ENCODE measurements around the gene UGP2. TPM values are rescaled to one million over a fixed set of nuclear protein-coding genes. Genes with fewer than 3 reads are reported as not detected.

UGP2 gene
- total and polyA plus RNA-seq, 2 donors (not counting 3 experiments of a cell fraction or from before 2014, with no cell fraction given): 14.2 to 57.7 TPM

GRCh38 chr2:63875131-63875527 lies 33.4 kb downstream of the UGP2 start:
- POLR2A ChIA-PET: interaction anchor here (0.7 kb wide), 1 partner anchor 248 kb away, joined by 3 read pairs; no protein-coding TSS in a partner anchor
- no peaks in the 10 kb centered on the region for H3K9me1 ChIP-seq (replicated peaks; ENCODE audit: control insufficient read depth, extremely low read depth, insufficient read depth, low read length)
- TF ChIP-seq JUN (IDR thresholded peaks at IDR 0.05; ENCODE audit: borderline replicate concordance, insufficient read depth, insufficient read length, low read depth) (no peak), FOS (IDR thresholded peaks at IDR 0.05; ENCODE audit: borderline replicate concordance, insufficient read depth, low read length) (no peak), EZH2 (IDR thresholded peaks at IDR 0.05; ENCODE audit: borderline replicate concordance, low read depth, low read length, severe bottlenecking) (no peak), CTCF (IDR thresholded peaks at IDR 0.05; ENCODE audit: extremely low read depth in 1 of 2, insufficient read depth in 1 of 2, low read depth in 1 of 2, low read length in 2 of 2) (no peak), GATA2 (IDR thresholded peaks at IDR 0.05; ENCODE audit: insufficient read depth, insufficient read length, low read depth, low read length) (no peak), MAX (IDR thresholded peaks at IDR 0.05; ENCODE audit: insufficient read depth, insufficient read length) (no peak), POLR2AphosphoS5 (IDR thresholded peaks at IDR 0.05; ENCODE audit: insufficient read depth, low read depth, low read length) (no peak), POLR2A (IDR thresholded peaks at IDR 0.05; ENCODE audit: low read depth, low read length) (no peak), MYC (IDR thresholded peaks at IDR 0.05; ENCODE audit: low read depth, low read length) (no peak)
- peaks cover 5% of the 10 kb centered on the region for H3K79me2 ChIP-seq (ENCODE audit: control insufficient read depth, insufficient read depth, low read length)
- no peak overlapping the region for H2AFZ ChIP-seq (ENCODE audit: low read depth, low read length)
- DNase-seq (ENCODE audit: low read depth, low spot score) (no peak), FAIRE-seq (no peak)
- intact Hi-C loops (cut with micrococcal nuclease): no loop called here
- no peaks in the 10 kb centered on the region for H3K9me3 ChIP-seq (replicated peaks; ENCODE audit: control insufficient read depth, insufficient read depth, low read length)
- no peak overlapping the region for H3K4me2 ChIP-seq (ENCODE audit: insufficient read depth, low read length)
- H3K36me3 ChIP-seq (ENCODE audit: control insufficient read depth in 2 of 2, extremely low read depth in 1 of 2, insufficient read depth in 2 of 2, low read length in 2 of 2): no peaks in the 10 kb centered on the region
- H3K4me1 ChIP-seq (ENCODE audit: control insufficient read depth, extremely low read depth, insufficient read depth, low read length): no peaks in the 10 kb centered on the region
- CTCF ChIA-PET: interaction anchor here (1.1 to 2.4 kb wide), 3 partner anchors 14 to 20 kb away, joined by 4 to 6 read pairs (median 5); no protein-coding TSS in a partner anchor
- no peak overlapping the region for H3K4me3 ChIP-seq (replicated peaks in 1 of 3; ENCODE audit: insufficient read depth in 1 of 3, low read depth in 1 of 3, low read length in 3 of 3)
- no peaks in the 10 kb centered on the region for H3K27me3 ChIP-seq (ENCODE audit: control insufficient read depth in 2 of 2, insufficient read depth in 2 of 2, low read length in 2 of 2)
- no peaks in the 10 kb centered on the region for H4K20me1 ChIP-seq (replicated peaks; ENCODE audit: control insufficient read depth, extremely low read depth, insufficient read depth, low read length)
- no peak overlapping the region for H3K9ac ChIP-seq (replicated peaks; ENCODE audit: extremely low read depth, insufficient read depth, low read length)
- H3K27ac ChIP-seq (ENCODE audit: insufficient read depth, low read depth, low read length): no peak overlapping the region
- no TSS peak for BruUV-seq (replicated peaks)
- dilution Hi-C loops (cut with MboI; ENCODE audit: extremely low pct_ligation_motif_present, low sequenced_read_pairs): no loop called here
